ENCODE measurements around the gene ASB5. TPM values are rescaled to one million over a fixed set of nuclear protein-coding genes. Genes with fewer than 3 reads are reported as not detected.

ASB5 gene
- total RNA-seq, 1 experiment from 2014 or later, result not detected

GRCh38 chr4:176198316-176198903, 70.6 kb downstream of the ASB5 start:
- H3K9me2 ChIP-seq (ENCODE audit: insufficient read depth), result peaks cover 3% of the 10 kb centered on the region; the same call in 1 of the 2 replicates
- DNase-seq (ENCODE audit: low read depth, low spot score), result no peak
- TF ChIP-seq, protein P1, sequence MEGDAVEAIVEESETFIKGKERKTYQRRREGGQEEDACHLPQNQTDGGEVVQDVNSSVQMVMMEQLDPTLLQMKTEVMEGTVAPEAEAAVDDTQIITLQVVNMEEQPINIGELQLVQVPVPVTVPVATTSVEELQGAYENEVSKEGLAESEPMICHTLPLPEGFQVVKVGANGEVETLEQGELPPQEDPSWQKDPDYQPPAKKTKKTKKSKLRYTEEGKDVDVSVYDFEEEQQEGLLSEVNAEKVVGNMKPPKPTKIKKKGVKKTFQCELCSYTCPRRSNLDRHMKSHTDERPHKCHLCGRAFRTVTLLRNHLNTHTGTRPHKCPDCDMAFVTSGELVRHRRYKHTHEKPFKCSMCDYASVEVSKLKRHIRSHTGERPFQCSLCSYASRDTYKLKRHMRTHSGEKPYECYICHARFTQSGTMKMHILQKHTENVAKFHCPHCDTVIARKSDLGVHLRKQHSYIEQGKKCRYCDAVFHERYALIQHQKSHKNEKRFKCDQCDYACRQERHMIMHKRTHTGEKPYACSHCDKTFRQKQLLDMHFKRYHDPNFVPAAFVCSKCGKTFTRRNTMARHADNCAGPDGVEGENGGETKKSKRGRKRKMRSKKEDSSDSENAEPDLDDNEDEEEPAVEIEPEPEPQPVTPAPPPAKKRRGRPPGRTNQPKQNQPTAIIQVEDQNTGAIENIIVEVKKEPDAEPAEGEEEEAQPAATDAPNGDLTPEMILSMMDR (IDR thresholded peaks at IDR 0.05 in 2 of 3, conservative IDR thresholded peaks at IDR 0.05 in 1 of 3; ENCODE audit: borderline replicate concordance in 1 of 3, insufficient read depth in 1 of 3, low read depth in 2 of 3, low read length in 2 of 3), result no peak
- no peak for TF ChIP-seq EZH2 (IDR thresholded peaks at IDR 0.05)
- TF ChIP-seq EZH2phosphoT487 (IDR thresholded peaks at IDR 0.05; ENCODE audit: borderline replicate concordance), result no peak
- TF ChIP-seq POLR2AphosphoS5 (IDR thresholded peaks at IDR 0.05; ENCODE audit: low read depth, low read length), result no peak
- no peak for TF ChIP-seq FOSL1 (IDR thresholded peaks at IDR 0.05; ENCODE audit: low read depth)
- TF ChIP-seq CEBPB (IDR thresholded peaks at IDR 0.05; ENCODE audit: low read depth), result no peak
- no peak for TF ChIP-seq RAD21 (IDR thresholded peaks at IDR 0.05; ENCODE audit: low read depth)
- TF ChIP-seq JUND (IDR thresholded peaks at IDR 0.05), result no peak
- no peak for TF ChIP-seq ELF1 (IDR thresholded peaks at IDR 0.05; ENCODE audit: borderline replicate concordance, low read depth)
- TF ChIP-seq ZFX (IDR thresholded peaks at IDR 0.05), result no peak
- TF ChIP-seq POLR2A (IDR thresholded peaks at IDR 0.05; ENCODE audit: borderline replicate concordance, extremely low read depth, insufficient read depth, insufficient read length), result no peak
- TF ChIP-seq ZBTB33 (IDR thresholded peaks at IDR 0.05; ENCODE audit: extremely low read depth, insufficient replicate concordance, low read length), result no peak
- no peak for TF ChIP-seq REST (IDR thresholded peaks at IDR 0.05; ENCODE audit: low read depth)
- no peak for TF ChIP-seq CBX3 (IDR thresholded peaks at IDR 0.05; ENCODE audit: low read depth)
- TF ChIP-seq, protein P2, sequence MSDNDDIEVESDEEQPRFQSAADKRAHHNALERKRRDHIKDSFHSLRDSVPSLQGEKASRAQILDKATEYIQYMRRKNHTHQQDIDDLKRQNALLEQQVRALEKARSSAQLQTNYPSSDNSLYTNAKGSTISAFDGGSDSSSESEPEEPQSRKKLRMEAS (IDR thresholded peaks at IDR 0.05), result no peak
- no peak for TF ChIP-seq EGR1 (IDR thresholded peaks at IDR 0.05; ENCODE audit: low read depth)
- ATAC-seq, result no peak
- H3K36me3 ChIP-seq (ENCODE audit: control insufficient read depth in 1 of 2, insufficient read depth in 2 of 2, low read length in 2 of 2), result no peaks in the 10 kb centered on the region
- H2AFZ ChIP-seq (ENCODE audit: low read depth, low read length, poor library complexity, severe bottlenecking), result no peak overlapping the region
- H3K9me3 ChIP-seq (ENCODE audit: control insufficient read depth in 1 of 2, insufficient read depth in 1 of 2, low read depth in 1 of 2, low read length in 2 of 2), result no peaks in the 10 kb centered on the region
- H4K20me1 ChIP-seq (ENCODE audit: insufficient read depth), result no peaks in the 10 kb centered on the region
- H3K27me3 ChIP-seq (ENCODE audit: insufficient read depth, low read length), result no peaks in the 10 kb centered on the region
- ChIA-PET RAD21 (ENCODE audit: low non-redundant PET in 1 of 2, low total read pairs in 2 of 2, uncharacterized antibody in 2 of 2, unreplicated experiment in 2 of 2) (no interaction called here), POLR2A (no interaction called here), CTCF (no interaction called here)
- H3K4me1 ChIP-seq (ENCODE audit: control insufficient read depth in 1 of 2, insufficient read depth in 2 of 2, low read length in 2 of 2), result peaks cover 2 to 24% of the 10 kb centered on the region in 2 experiments; a peak in 3 of 4 replicates
- no peak overlapping the region for H3K27ac ChIP-seq (ENCODE audit: low read depth, low read length)
- intact Hi-C loops (cut with micrococcal nuclease), result no loop called here
- H3K79me2 ChIP-seq (ENCODE audit: insufficient read depth, low read length), result no peaks in the 10 kb centered on the region
- BruUV-seq (replicated peaks), result no TSS peak
- no peak overlapping the region for H3K4me2 ChIP-seq (ENCODE audit: low read length)
- H3K9ac ChIP-seq (ENCODE audit: low read length), result no peak overlapping the region
- no peak overlapping the region for H3K4me3 ChIP-seq (replicated peaks in 1 of 2; ENCODE audit: low read depth in 1 of 2, low read length in 2 of 2)
